Measurements from ENCODE around the gene PSD2.
A peak's percentile ranks its signal among the peaks of the same experiment; 100 is the strongest.

PSD2 gene

GRCh38 chr5:139882961-139883539, 87.4 kb downstream of the PSD2 start:
- peak; percentile 37 for DNase-seq

- no peak for DNase-seq
Observed at GRCh38 chr5:139884144-139884543, 88.5 kb downstream of the PSD2 start.

GRCh38 chr5:139884734-139885133, 89.1 kb downstream of the PSD2 start:
- DNase-seq: no peak

- DNase-seq: no peak
Observed at GRCh38 chr5:139885172-139885856, 89.7 kb downstream of the PSD2 start.

- DNase-seq: no peak
Observed at GRCh38 chr5:139885857-139886208, 90.2 kb downstream of the PSD2 start.

GRCh38 chr5:139886213-139886612, 90.6 kb downstream of the PSD2 start:
- no peak for DNase-seq

- DNase-seq: no peak
Observed at GRCh38 chr5:139888370-139888769, 92.8 kb downstream of the PSD2 start.

- no peak for DNase-seq
Observed at GRCh38 chr5:139889410-139889809, 93.8 kb downstream of the PSD2 start.

- DNase-seq: no peak
Observed at GRCh38 chr5:139893873-139894272, 98.3 kb downstream of the PSD2 start.
